Fibroblast of lung (primary cell): ENCODE results near the gene JARID2. TPM values are rescaled to one million over a fixed set of nuclear protein-coding genes. Genes with fewer than 3 reads are reported as not detected.

Experiments used
- DNase-seq, 2 donors: peaks; one replicate each; pipeline versions ENCODE4 v3.0.0 to v3.0.0-alpha.2; 2010; ENCODE audit warnings: low read depth in 2 of 2
- H2AFZ ChIP-seq: 2 replicates; pipeline ENCODE4 v1.5.1; 2012; ENCODE audit warnings: low read length, control low read depth, inconsistent platforms
- H3K27ac ChIP-seq: 2 replicates; pipeline ENCODE4 v1.5.1; 2011; ENCODE audit warnings: low read length, control low read depth; ENCODE audit not compliant: insufficient read depth
- H3K27me3 ChIP-seq: 2 replicates; pipeline ENCODE4 v1.5.1; 2011; ENCODE audit warnings: mild to moderate bottlenecking, low read length; ENCODE audit not compliant: control insufficient read depth, insufficient read depth
- H3K36me3 ChIP-seq: 2 replicates; pipeline ENCODE4 v1.5.1; 2011; ENCODE audit warnings: low read length; ENCODE audit not compliant: control insufficient read depth, insufficient read depth
- H3K4me1 ChIP-seq: 2 replicates; pipeline ENCODE4 v1.5.1; 2011; ENCODE audit warnings: low read length; ENCODE audit not compliant: control insufficient read depth, insufficient read depth; ENCODE audit errors: extremely low read depth
- H3K4me2 ChIP-seq: 2 replicates; pipeline ENCODE4 v1.5.1; 2011; ENCODE audit warnings: low read length, control low read depth; ENCODE audit not compliant: insufficient read depth; ENCODE audit errors: extremely low read depth
- H3K4me3 ChIP-seq, 4 experiments: fragments of 200-600 bp in 1 of 4; sonication (generic) in 1 of 4; replicated peaks in 1 of 4; 2 replicates each; pipeline ENCODE4 v1.5.1; 2011 to 2016; ENCODE audit warnings: low read length in 4 of 4, low read depth in 3 of 4, mild to moderate bottlenecking in 3 of 4, control low read depth in 2 of 4, inconsistent platforms in 1 of 4, mixed read lengths in 1 of 4; ENCODE audit not compliant: insufficient read depth in 1 of 4; ENCODE audit errors: control extremely low read depth in 1 of 4
- H3K79me2 ChIP-seq: 2 replicates; pipeline ENCODE4 v1.5.1; 2012; ENCODE audit warnings: mild to moderate bottlenecking, low read length, inconsistent platforms; ENCODE audit not compliant: control insufficient read depth, insufficient read depth
- H3K9ac ChIP-seq: 2 replicates; pipeline ENCODE4 v1.5.1; 2011; ENCODE audit warnings: mild to moderate bottlenecking, low read length, control low read depth; ENCODE audit not compliant: insufficient read depth
- H3K9me3 ChIP-seq: 2 replicates; pipeline ENCODE4 v1.5.1; 2012; ENCODE audit warnings: low read depth, low read length; ENCODE audit not compliant: control insufficient read depth, insufficient read depth
- H4K20me1 ChIP-seq: 2 replicates; pipeline ENCODE4 v1.5.1; 2011; ENCODE audit warnings: low read length; ENCODE audit not compliant: control insufficient read depth, insufficient read depth; ENCODE audit errors: extremely low read depth
- CTCF ChIP-seq, 2 donors: IDR thresholded peaks in 1 of 2; conservative IDR thresholded peaks in 1 of 2; 1 replicate in 1 of 2; 2 replicates in 1 of 2; pipeline ENCODE4 v1.5.1; 2011 to 2012; ENCODE audit warnings: low read length in 2 of 2, control low read depth in 1 of 2, inconsistent platforms in 1 of 2, low read depth in 1 of 2, mild to moderate bottlenecking in 1 of 2
- EZH2 ChIP-seq: IDR thresholded peaks from 2 replicates; pipeline ENCODE4 v1.5.1; 2012; ENCODE audit warnings: low read length, control low read depth, mild to moderate bottlenecking; ENCODE audit errors: missing control alignments
- polyA plus RNA-seq, 2 donors: library from polyadenylated mRNA; depleted of rRNA in 1 of 2; stranded (reverse) in 1 of 2; unstranded in 1 of 2; fragments of >200 nt; gene quantifications; 2 replicates each; pipeline ENCODE4 v1.2.1, GENCODE V29; 2011 to 2012; ENCODE audit warnings: missing spikeins in 1 of 2
- total RNA-seq: library from RNA; depleted of rRNA; stranded (reverse); fragments of >200 nt; gene quantifications from 2 replicates; pipeline ENCODE4 v1.2.1, GENCODE V29; 2014

The JARID2 gene
- total and polyA plus RNA-seq, 2 donors (not counting 1 experiment from before 2014, with no cell fraction given) = 5.0 to 8.2 TPM

DNA sequence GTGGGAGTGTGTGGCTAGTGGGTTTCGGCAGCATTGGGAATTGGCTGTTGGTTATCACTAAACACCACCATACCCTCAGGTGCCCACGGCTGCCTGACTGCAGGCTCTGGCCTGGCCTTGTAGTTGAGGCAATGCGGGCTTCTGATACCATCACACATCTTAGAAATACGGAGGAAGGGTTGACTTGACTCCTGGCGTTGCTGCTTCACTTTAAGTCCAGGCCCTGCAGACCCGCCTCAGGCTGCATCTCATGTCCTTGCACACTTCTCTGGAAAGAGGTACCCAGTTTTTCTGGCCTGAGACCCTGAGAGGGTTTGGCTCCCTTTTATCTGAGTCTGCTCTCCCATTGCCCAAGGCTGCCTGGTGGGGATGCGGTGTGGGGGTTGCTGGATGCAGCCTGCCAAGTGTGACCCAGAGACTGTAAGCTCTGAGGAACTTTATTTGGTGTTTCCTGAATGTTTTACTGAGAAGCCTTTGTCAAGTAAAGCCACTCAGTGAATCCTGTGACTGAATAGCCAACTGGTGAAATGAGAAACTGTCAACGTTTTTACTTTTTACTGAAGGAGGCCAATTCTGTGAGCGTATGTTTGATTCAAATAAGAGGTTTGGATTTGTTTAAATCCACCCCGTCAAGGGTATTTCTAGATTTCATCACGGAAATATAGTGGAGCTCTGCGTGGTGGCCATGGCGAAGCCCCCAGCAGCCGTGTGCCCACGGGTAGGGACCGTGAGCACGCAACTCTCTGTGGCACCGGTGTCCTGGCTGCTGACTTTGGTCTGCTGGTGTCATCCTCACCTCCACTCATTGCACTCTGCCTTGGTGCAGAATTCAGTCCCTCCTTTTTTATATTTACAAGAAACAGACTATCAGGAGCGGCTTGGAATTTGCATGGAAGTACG is 256.8 kb downstream of the JARID2 start:
- Histone ChIP-seq H3K79me2 (no peaks in the 10 kb centered on the region), H3K36me3 (no peaks in the 10 kb centered on the region), H3K4me3 (no peak overlapping the region), H3K9me3 (no peaks in the 10 kb centered on the region), H3K27ac (no peak overlapping the region), H3K4me2 (no peak overlapping the region), H4K20me1 (no peaks in the 10 kb centered on the region), H3K4me1 (peaks cover 7% of the 10 kb centered on the region), H3K27me3 (no peaks in the 10 kb centered on the region), H3K9ac (no peak overlapping the region), H2AFZ (no peak overlapping the region)
- TF ChIP-seq CTCF (conservative IDR thresholded peaks at IDR 0.05 in 1 of 2, IDR thresholded peaks at IDR 0.05 in 1 of 2; ENCODE audit: low read depth in 1 of 2, low read length in 2 of 2) (no peak), EZH2 (no peak)
- DNase-seq = no peak

GRCh38 chr6:15503346-15503680 is 257.4 kb downstream of the JARID2 start:
- Histone ChIP-seq H3K36me3 (no peaks in the 10 kb centered on the region), H3K9ac (no peak overlapping the region), H3K79me2 (no peaks in the 10 kb centered on the region), H2AFZ (no peak overlapping the region), H3K27ac (no peak overlapping the region), H3K4me3 (no peak overlapping the region), H3K9me3 (no peaks in the 10 kb centered on the region), H4K20me1 (no peaks in the 10 kb centered on the region), H3K4me2 (no peak overlapping the region), H3K27me3 (no peaks in the 10 kb centered on the region), H3K4me1 (peaks cover 7% of the 10 kb centered on the region)
- DNase-seq = no peak
- no peak for TF ChIP-seq EZH2
- no peak for TF ChIP-seq CTCF (conservative IDR thresholded peaks at IDR 0.05 in 1 of 2, IDR thresholded peaks at IDR 0.05 in 1 of 2; ENCODE audit: low read depth in 1 of 2, low read length in 2 of 2)

- Histone ChIP-seq H3K9ac (no peak overlapping the region), H3K4me2 (peak overlapping the region; percentile 78), H3K27me3 (no peaks in the 10 kb centered on the region), H2AFZ (no peak overlapping the region), H3K4me1 (peaks cover 7% of the 10 kb centered on the region), H3K4me3 (peak overlapping the region in 2 of 4 experiments; percentile 14 to 30), H3K9me3 (no peaks in the 10 kb centered on the region), H3K27ac (peak overlapping the region; percentile 67), H3K36me3 (peaks cover 1% of the 10 kb centered on the region), H3K79me2 (no peaks in the 10 kb centered on the region), H4K20me1 (no peaks in the 10 kb centered on the region)
- DNase-seq = peak in 1 of 2 donors; percentile 38
- TF ChIP-seq CTCF (conservative IDR thresholded peaks at IDR 0.05 in 1 of 2, IDR thresholded peaks at IDR 0.05 in 1 of 2; ENCODE audit: low read depth in 1 of 2, low read length in 2 of 2) (peak in 1 of 2 donors; percentile 23), EZH2 (no peak)
Observed at GRCh38 chr6:15504040-15504495, 258.2 kb downstream of the JARID2 start.
